Heart right ventricle (tissue), 16 donors: ENCODE results near the gene PSMC1. TPM values are rescaled to one million over a fixed set of nuclear protein-coding genes. Genes with fewer than 3 reads are reported as not detected.
"Not testable (repeated sequence)": the region's sequence is repeated elsewhere in the genome, so short reads cannot be mapped to it uniquely, and the experiment has no call there.

ENCODE experiments used
- ATAC-seq, 8 donors: fragments of 200-7000 bp; cut with Tn5 transposase; one replicate each; pipeline ENCODE4 v1.9.1; 2020; ENCODE audit warnings: mild to moderate bottlenecking in 8 of 8, moderate library complexity in 8 of 8, moderate number of reproducible peaks in 1 of 8
- DNase-seq, 2 donors: peaks; one replicate each; pipeline ENCODE4 v3.0.0-alpha.2; 2020
- H3K27ac ChIP-seq, 10 donors: fragments of 200-600 bp; sonication (generic) in 2 of 10; one replicate each; pipeline versions ENCODE4 v1.5.0 to v1.8.0; 2020 to 2022; ENCODE audit warnings: mild to moderate bottlenecking in 3 of 10
- H3K27me3 ChIP-seq, 7 donors: fragments of 200-600 bp; one replicate each; pipeline ENCODE4 v1.8.0; 2021 to 2022; ENCODE audit warnings: mild to moderate bottlenecking in 2 of 7
- H3K36me3 ChIP-seq, 9 donors: fragments of 200-600 bp; sonication (generic) in 1 of 9; one replicate each; pipeline versions ENCODE4 v1.5.0 to v1.8.0; 2020 to 2022; ENCODE audit warnings: mild to moderate bottlenecking in 2 of 9
- H3K4me1 ChIP-seq, 9 donors: fragments of 200-600 bp; sonication (generic) in 1 of 9; one replicate each; pipeline versions ENCODE4 v1.5.0 to v1.8.0; 2020 to 2022; ENCODE audit warnings: mild to moderate bottlenecking in 4 of 9
- H3K4me3 ChIP-seq, 10 donors: fragments of 200-600 bp; sonication (generic) in 2 of 10; one replicate each; pipeline versions ENCODE4 v1.5.0 to v1.8.0; 2020 to 2022; ENCODE audit warnings: mild to moderate bottlenecking in 7 of 10, moderate library complexity in 2 of 10
- H3K9me3 ChIP-seq, 11 donors: fragments of 200-600 bp in 10 of 11; sonication (generic) in 2 of 11; one replicate each; pipeline versions ENCODE4 v1.5.0 to v1.8.0; 2013 to 2022; ENCODE audit warnings: mild to moderate bottlenecking in 2 of 11, control low read depth in 1 of 11, moderate library complexity in 1 of 11
- CTCF ChIP-seq, 9 donors: fragments of 200-600 bp; sonication (generic) in 2 of 9; IDR thresholded peaks; one replicate each; pipeline versions ENCODE4 v1.5.0 to v1.8.0; 2021 to 2022; ENCODE audit warnings: antibody characterized with exemption in 9 of 9, mild to moderate bottlenecking in 5 of 9, moderate library complexity in 1 of 9
- WGBS, 2 donors: extraction: QIAGEN DNeasy Blood & Tissue Kit; methylation state at CpG; one replicate each; pipeline ENCODE4 v1.1.7; 2013; ENCODE audit warnings: inconsistent platforms in 1 of 2; 5-methylcytosine and 5-hydroxymethylcytosine counted together
- intact Hi-C, 10 donors: fragments of 100-400 bp; cut with DNase I; formaldehyde crosslinking; loops; one replicate each; pipeline versions ENCODE4 v1.11.1 to v1.14.2; 2022
- long read RNA-seq, 3 donors: library from polyadenylated mRNA; unstranded; transcript quantifications; one replicate each; pipeline ENCODE4 v2.0.0, GENCODE V29; 2020 to 2021
- polyA plus RNA-seq, 2 donors: library from polyadenylated mRNA; stranded (reverse); fragments of 200-250 nt; gene quantifications; one replicate each; pipeline ENCODE4 v1.2.3, GENCODE V29; 2013
- total RNA-seq, 10 donors: library from RNA; stranded (reverse); fragmentation: NEBNext Ultra II Directional in 3 of 10; extraction: Animal tissue kit (Norgen Biotek cat#: 25700) in 3 of 10; gene quantifications; one replicate each; pipeline versions ENCODE4 v1.2.1 to v1.2.4, GENCODE V29; 2021 to 2023
- donor health status: Arrhythmogenic right ventricular cardiomyopathy.
- donor health status: ischemic (EF 13 %, LVEDD 7.1; RV severe dilation, severe dysfunction).
- donor health status: healthy with polysubstance abuse.
- donor health status: DM: no; HTN: yes; CAD: no.
- donor health status: DM: no; HTN: no; CAD: no.
- donor health status: ischemic (EF 25% LVEDD 6.9; RV normal size, moderate dysfunction).
- donor health status: ischemic (EF 25% LVEDD 5.7; RV mildly dilated, moderate dysfunction).
- donor health status: healthy.
- donor health status: DM: yes; HTN: yes; CAD: no.
- donor health status: Ischemic cardiomyopathy.
- donor health status: ischemic (EF 35%, LVEDD 5.7; RV mildly dilated, moderate dysfunction).
- donor health status: nonischemic (EF 11% LVEDD 7.7; RV severe dilation, severe dysfunction).
- donor health status: DM: yes; HTN: yes; CAD: no.
- donor health status: PGD.
- donor health status: ischemic (EF 29% LVEDD 5.4; RV normal size, mild dysfunction).
- donor health status: nonischemic (EF 23%, LVEDD 6.1; RV moderate dilation, normal function).

Gene PSMC1
- total RNA-seq = 100 to 1,000 TPM; 107 to 149 (median 127) TPM
- polyA plus RNA-seq = 100 to 1,000 TPM; 195 to 226 TPM
- long read RNA-seq, donor 1, full-length matches to known transcripts = 155 of 180 reads
- long read RNA-seq, donor 1, partial matches to known transcripts = 13 of 180 reads
- long read RNA-seq, donor 1, other reads (novel, unspliced or antisense) = 12 of 180 reads
- long read RNA-seq, donor 2, full-length matches to known transcripts = 182 of 201 reads
- long read RNA-seq, donor 2, partial matches to known transcripts = 10 of 201 reads
- long read RNA-seq, donor 2, other reads (novel, unspliced or antisense) = 9 of 201 reads
- long read RNA-seq, donor 3, full-length matches to known transcripts = 489 of 525 reads
- long read RNA-seq, donor 3, partial matches to known transcripts = 25 of 525 reads
- long read RNA-seq, donor 3, other reads (novel, unspliced or antisense) = 11 of 525 reads

GRCh38 chr14:90256354-90257131 lies at the start of gene PSMC1:
PSMC1 (plus strand) TSS chr14:90256553; CDS start chr14:90256598, 45 bp downstream.
- 0% methylated on average over 55 of the region's 55 CpGs for WGBS, 2 donors
- peak within 1 kb of the TSS; percentile 51 to 94 (median 86) for H3K27ac ChIP-seq
- ATAC-seq = peak; percentile 95 to 99 (median 98)
- DNase-seq = peak; percentile 86 to 94
- peaks cover 0 to 32% (median 16%) of the 10 kb centered on the region in 9 donors for H3K36me3 ChIP-seq
- H3K9me3 ChIP-seq = no peaks in the 10 kb centered on the region
- peak within 1 kb of the TSS; percentile 69 to 95 (median 82) for H3K4me3 ChIP-seq
- intact Hi-C loops = no loop called here
- peaks cover 0 to 6% (median 0%) of the 10 kb centered on the region in 7 donors for H3K27me3 ChIP-seq
- H3K4me1 ChIP-seq = peaks cover 6 to 23% (median 22%) of the 10 kb centered on the region in 9 donors
- TF ChIP-seq CTCF (IDR thresholded peaks at IDR 0.05) = peak in 1 of 9 donors; percentile 15

- Histone ChIP-seq H3K9me3 (no peaks in the 10 kb centered on the region), H3K36me3 (no peaks in the 10 kb centered on the region), H3K4me1 (peaks cover 0 to 6% (median 0%) of the 10 kb centered on the region in 9 donors), H3K27me3 (peaks cover 0 to 10% (median 0%) of the 10 kb centered on the region in 7 donors), H3K4me3 (no peak overlapping the region), H3K27ac (peak overlapping the region in 2 of 10 donors; percentile 30 to 58)
- TF ChIP-seq CTCF (IDR thresholded peaks at IDR 0.05) = no peak
- 54 to 55% methylated on average over 7 of the region's 7 CpGs for WGBS, 2 donors
- peak in 5 of 8 donors; percentile 42 to 88 (median 80) for ATAC-seq
- intact Hi-C loops = no loop called here
- no peak for DNase-seq
Observed at GRCh38 chr14:90213099-90213748, 43.1 kb upstream of the PSMC1 start.

- 80 to 86% methylated on average over 4 of the region's 4 CpGs for whole genome bisulfite sequencing, 2 donors
- no peak for ATAC-seq
- intact Hi-C loops = no loop called here
- Histone ChIP-seq H3K4me1 (no peaks in the 10 kb centered on the region), H3K4me3 (no peak overlapping the region), H3K27ac (no peak overlapping the region), H3K27me3 (no peaks in the 10 kb centered on the region), H3K9me3 (peaks cover 0 to 21% (median under 1%) of the 10 kb centered on the region in 11 donors), H3K36me3 (no peaks in the 10 kb centered on the region)
- no peak for TF ChIP-seq CTCF (IDR thresholded peaks at IDR 0.05)
- no peak for DNase-seq
Observed at GRCh38 chr14:90228478-90228877, 27.9 kb upstream of the PSMC1 start.

GRCh38 chr14:90229942-90230341 lies 26.4 kb upstream of the PSMC1 start:
- DNase-seq, H3K27me3 ChIP-seq, H3K36me3 ChIP-seq, H3K4me1 ChIP-seq, H3K4me3 ChIP-seq, ATAC-seq, H3K27ac ChIP-seq, H3K9me3 ChIP-seq: not testable (repeated sequence)
- 89 to 96% methylated on average over 1 of the region's 1 CpG for WGBS, 2 donors
- intact Hi-C loops = loop anchor here in 3 of 10 donors (10.0 kb wide), 3 partner anchors 115 to 175 kb away; partner anchors contain the start of gene KCNK13 (in 1 of the 3)
